ENCODE data around the gene AQP6.

AQP6 gene

GRCh38 chr12:50024805-50025186 lies 52.0 kb downstream of the AQP6 start:
- WGBS, 2 donors (ENCODE audit: extremely low coverage in 2 of 2, insufficient read length in 2 of 2, insufficient replicate concordance in 1 of 2): no CpG with 5 or more reads among the region's 16 CpGs
- H3K4me2 ChIP-seq (ENCODE audit: insufficient read depth, low read length, poor library complexity, severe bottlenecking): peak overlapping the region; percentile 65
- H2BK15ac ChIP-seq (ENCODE audit: low read length): peak overlapping the region; percentile 70
- H2AK5ac ChIP-seq (ENCODE audit: low read depth, low read length): peak overlapping the region; percentile 93
- H3K4me1 ChIP-seq (ENCODE audit: control insufficient read depth in 2 of 2, insufficient read depth in 1 of 2, low read depth in 1 of 2, low read length in 2 of 2): peaks cover 0 to 1% of the 10 kb centered on the region in 2 donors
- no peak overlapping the region for H2BK120ac ChIP-seq (ENCODE audit: low read depth, low read length)
- no peak overlapping the region for H4K8ac ChIP-seq (ENCODE audit: low read depth, low read length)
- H3K14ac ChIP-seq (ENCODE audit: low read length): no peak overlapping the region
- H3K36me3 ChIP-seq (replicated peaks in 1 of 2; ENCODE audit: control insufficient read depth in 2 of 2, insufficient read depth in 2 of 2, low read length in 2 of 2): peaks cover 0 to 32% of the 10 kb centered on the region in 2 donors
- no peak for DNase-seq (ENCODE audit: low spot score)
- H3K9me3 ChIP-seq (replicated peaks in 1 of 2; ENCODE audit: control insufficient read depth in 2 of 2, insufficient read depth in 1 of 2, low read depth in 1 of 2, low read length in 2 of 2): no peaks in the 10 kb centered on the region
- peak overlapping the region; percentile 91 for H2BK5ac ChIP-seq (ENCODE audit: low read length)
- H2BK12ac ChIP-seq (ENCODE audit: low read length): no peak overlapping the region
- H4K91ac ChIP-seq (ENCODE audit: low read depth, low read length, poor library complexity): no peak overlapping the region
- H3K9ac ChIP-seq (ENCODE audit: low read depth, low read length, poor library complexity): peak overlapping the region; percentile 55
- H3K79me1 ChIP-seq (ENCODE audit: low read depth, low read length): peaks cover 5% of the 10 kb centered on the region
- H2AFZ ChIP-seq (ENCODE audit: low read length): peak overlapping the region; percentile 88
- peak overlapping the region; percentile 95 for H3K18ac ChIP-seq (ENCODE audit: low read length)
- peak overlapping the region; percentile 25 for H3K27ac ChIP-seq (replicated peaks; ENCODE audit: low read length)
- no peak overlapping the region for H3K4ac ChIP-seq (ENCODE audit: low read length)
- H3K27me3 ChIP-seq (ENCODE audit: control insufficient read depth in 3 of 3, insufficient read depth in 3 of 3, low read depth in 1 of 3, low read length in 3 of 3): no peaks in the 10 kb centered on the region
- peak overlapping the region; percentile 95 to 96 for H3K4me3 ChIP-seq (ENCODE audit: low read length in 2 of 2)
- no peak overlapping the region for H3K23ac ChIP-seq (ENCODE audit: low read depth, low read length, poor library complexity)

- Histone ChIP-seq H3K27ac (replicated peaks; ENCODE audit: low read length) (peak within 1 kb of the TSS; percentile 60), H3K36me3 (replicated peaks in 1 of 2; ENCODE audit: control insufficient read depth in 2 of 2, insufficient read depth in 2 of 2, low read length in 2 of 2) (peaks cover 0 to 29% of the 10 kb centered on the region in 2 donors), H2BK12ac (ENCODE audit: low read length) (no peak within 1 kb of the TSS), H3K27me3 (ENCODE audit: control insufficient read depth in 3 of 3, insufficient read depth in 3 of 3, low read depth in 1 of 3, low read length in 3 of 3) (no peaks in the 10 kb centered on the region), H2BK15ac (ENCODE audit: low read length) (peak within 1 kb of the TSS; percentile 70), H4K8ac (ENCODE audit: low read depth, low read length) (no peak within 1 kb of the TSS), H3K18ac (ENCODE audit: low read length) (peak within 1 kb of the TSS; percentile 95), H2AK5ac (ENCODE audit: low read depth, low read length) (peak within 1 kb of the TSS; percentile 93), H3K4me1 (ENCODE audit: control insufficient read depth in 2 of 2, insufficient read depth in 1 of 2, low read depth in 1 of 2, low read length in 2 of 2) (peaks cover 0 to 1% of the 10 kb centered on the region in 2 donors), H3K79me1 (ENCODE audit: low read depth, low read length) (peaks cover 5% of the 10 kb centered on the region), H3K4ac (ENCODE audit: low read length) (peak within 1 kb of the TSS; percentile 12), H3K9me3 (replicated peaks in 1 of 2; ENCODE audit: control insufficient read depth in 2 of 2, insufficient read depth in 1 of 2, low read depth in 1 of 2, low read length in 2 of 2) (no peaks in the 10 kb centered on the region), H3K4me3 (ENCODE audit: low read length in 2 of 2) (peak within 1 kb of the TSS; percentile 95 to 96), H4K91ac (ENCODE audit: low read depth, low read length, poor library complexity) (no peak within 1 kb of the TSS), H2AFZ (ENCODE audit: low read length) (peak within 1 kb of the TSS; percentile 88), H3K14ac (ENCODE audit: low read length) (peak within 1 kb of the TSS; percentile 90), H2BK120ac (ENCODE audit: low read depth, low read length) (no peak within 1 kb of the TSS), H3K23ac (ENCODE audit: low read depth, low read length, poor library complexity) (peak within 1 kb of the TSS; percentile 97), H2BK5ac (ENCODE audit: low read length) (peak within 1 kb of the TSS; percentile 91), H3K9ac (ENCODE audit: low read depth, low read length, poor library complexity) (peak within 1 kb of the TSS; percentile 95), H3K4me2 (ENCODE audit: insufficient read depth, low read length, poor library complexity, severe bottlenecking) (peak within 1 kb of the TSS; percentile 65)
- DNase-seq (ENCODE audit: low spot score): peak; percentile 97
- no CpG with 5 or more reads among the region's 47 CpGs for WGBS, 2 donors (ENCODE audit: extremely low coverage in 2 of 2, insufficient read length in 2 of 2, insufficient replicate concordance in 1 of 2)
Observed at GRCh38 chr12:50025187-50026059, 52.7 kb downstream of the AQP6 start, which contains the start of gene RACGAP1. RACGAP1 (minus strand) TSS chr12:50025494; CDS start chr12:50016715, 8,779 bp downstream.

- Histone ChIP-seq H3K79me1 (ENCODE audit: low read depth, low read length) (peaks cover 5% of the 10 kb centered on the region), H2AK5ac (ENCODE audit: low read depth, low read length) (no peak overlapping the region), H2AFZ (ENCODE audit: low read length) (no peak overlapping the region), H3K18ac (ENCODE audit: low read length) (no peak overlapping the region), H3K27ac (replicated peaks; ENCODE audit: low read length) (no peak overlapping the region), H3K27me3 (ENCODE audit: control insufficient read depth in 3 of 3, insufficient read depth in 3 of 3, low read depth in 1 of 3, low read length in 3 of 3) (no peaks in the 10 kb centered on the region), H3K4me1 (ENCODE audit: control insufficient read depth in 2 of 2, insufficient read depth in 1 of 2, low read depth in 1 of 2, low read length in 2 of 2) (peaks cover 0 to 1% of the 10 kb centered on the region in 2 donors), H3K23ac (ENCODE audit: low read depth, low read length, poor library complexity) (no peak overlapping the region), H3K36me3 (replicated peaks in 1 of 2; ENCODE audit: control insufficient read depth in 2 of 2, insufficient read depth in 2 of 2, low read length in 2 of 2) (peaks cover 0 to 19% of the 10 kb centered on the region in 2 donors), H3K4me2 (ENCODE audit: insufficient read depth, low read length, poor library complexity, severe bottlenecking) (no peak overlapping the region), H2BK120ac (ENCODE audit: low read depth, low read length) (no peak overlapping the region), H3K4ac (ENCODE audit: low read length) (no peak overlapping the region), H4K91ac (ENCODE audit: low read depth, low read length, poor library complexity) (no peak overlapping the region), H2BK12ac (ENCODE audit: low read length) (no peak overlapping the region), H3K9me3 (replicated peaks in 1 of 2; ENCODE audit: control insufficient read depth in 2 of 2, insufficient read depth in 1 of 2, low read depth in 1 of 2, low read length in 2 of 2) (no peaks in the 10 kb centered on the region), H2BK5ac (ENCODE audit: low read length) (no peak overlapping the region), H3K4me3 (ENCODE audit: low read length in 2 of 2) (no peak overlapping the region), H3K14ac (ENCODE audit: low read length) (no peak overlapping the region), H4K8ac (ENCODE audit: low read depth, low read length) (no peak overlapping the region), H2BK15ac (ENCODE audit: low read length) (no peak overlapping the region), H3K9ac (ENCODE audit: low read depth, low read length, poor library complexity) (no peak overlapping the region)
- WGBS, 2 donors (ENCODE audit: extremely low coverage in 2 of 2, insufficient read length in 2 of 2, insufficient replicate concordance in 1 of 2): no CpG with 5 or more reads among the region's 3 CpGs
- no peak for DNase-seq (ENCODE audit: low spot score)
Observed at GRCh38 chr12:50026691-50027090, 53.9 kb downstream of the AQP6 start.

Data from neuronal stem cell (in vitro differentiated cells).